ENCODE data around the gene VRK3.

DNA sequence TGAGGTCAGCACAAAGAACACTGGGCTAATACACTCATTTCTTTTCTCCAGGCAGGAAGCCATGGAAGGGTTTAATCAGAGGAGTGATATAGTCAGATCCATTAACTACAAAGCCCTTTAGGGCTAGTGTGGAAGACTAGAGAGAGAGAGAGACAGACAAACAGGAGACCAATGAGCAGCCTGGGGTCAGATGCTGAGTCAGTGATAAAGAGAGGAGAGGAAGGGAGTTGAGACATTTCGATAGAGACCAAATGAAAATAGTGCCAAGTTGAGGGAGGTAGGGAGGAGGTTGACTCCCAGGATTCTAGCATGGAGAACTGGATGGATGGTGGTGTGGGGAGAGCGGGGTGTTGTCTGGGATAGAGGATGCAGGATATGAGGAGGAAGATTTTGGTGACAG is 18.8 kb upstream of the VRK3 start:
- TF ChIP-seq, protein P1, sequence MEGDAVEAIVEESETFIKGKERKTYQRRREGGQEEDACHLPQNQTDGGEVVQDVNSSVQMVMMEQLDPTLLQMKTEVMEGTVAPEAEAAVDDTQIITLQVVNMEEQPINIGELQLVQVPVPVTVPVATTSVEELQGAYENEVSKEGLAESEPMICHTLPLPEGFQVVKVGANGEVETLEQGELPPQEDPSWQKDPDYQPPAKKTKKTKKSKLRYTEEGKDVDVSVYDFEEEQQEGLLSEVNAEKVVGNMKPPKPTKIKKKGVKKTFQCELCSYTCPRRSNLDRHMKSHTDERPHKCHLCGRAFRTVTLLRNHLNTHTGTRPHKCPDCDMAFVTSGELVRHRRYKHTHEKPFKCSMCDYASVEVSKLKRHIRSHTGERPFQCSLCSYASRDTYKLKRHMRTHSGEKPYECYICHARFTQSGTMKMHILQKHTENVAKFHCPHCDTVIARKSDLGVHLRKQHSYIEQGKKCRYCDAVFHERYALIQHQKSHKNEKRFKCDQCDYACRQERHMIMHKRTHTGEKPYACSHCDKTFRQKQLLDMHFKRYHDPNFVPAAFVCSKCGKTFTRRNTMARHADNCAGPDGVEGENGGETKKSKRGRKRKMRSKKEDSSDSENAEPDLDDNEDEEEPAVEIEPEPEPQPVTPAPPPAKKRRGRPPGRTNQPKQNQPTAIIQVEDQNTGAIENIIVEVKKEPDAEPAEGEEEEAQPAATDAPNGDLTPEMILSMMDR (IDR thresholded peaks at IDR 0.05), result no peak
- no peak for TF ChIP-seq POLR2A (IDR thresholded peaks at IDR 0.05)
- TF ChIP-seq EP300 (IDR thresholded peaks at IDR 0.05), result no peak

All from ovary (tissue), 3 donors.